Measurements from ENCODE around the gene IQCK.

DNA sequence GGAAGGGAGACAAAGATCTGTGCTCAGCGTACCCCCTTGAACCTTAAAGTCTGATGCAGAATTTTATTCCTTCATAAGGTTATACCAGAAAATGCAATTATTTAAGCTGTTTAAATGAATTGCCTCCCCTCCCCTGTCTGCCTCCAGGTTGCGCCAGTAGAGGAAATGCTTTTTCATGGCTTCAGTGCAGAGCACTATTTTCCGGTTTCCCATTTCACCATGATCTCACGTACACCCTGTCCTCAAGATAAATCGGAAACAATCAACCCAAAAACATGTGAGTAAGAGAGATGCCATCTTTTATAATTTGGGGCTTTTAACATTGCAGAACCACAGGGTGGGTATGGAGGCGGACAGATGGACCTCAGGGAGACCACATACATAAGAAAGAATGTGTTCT, 15.5 kb downstream of the IQCK start:
- TF ChIP-seq POLR2AphosphoS5 (IDR thresholded peaks at IDR 0.05) = no peak
- TF ChIP-seq, protein P1, sequence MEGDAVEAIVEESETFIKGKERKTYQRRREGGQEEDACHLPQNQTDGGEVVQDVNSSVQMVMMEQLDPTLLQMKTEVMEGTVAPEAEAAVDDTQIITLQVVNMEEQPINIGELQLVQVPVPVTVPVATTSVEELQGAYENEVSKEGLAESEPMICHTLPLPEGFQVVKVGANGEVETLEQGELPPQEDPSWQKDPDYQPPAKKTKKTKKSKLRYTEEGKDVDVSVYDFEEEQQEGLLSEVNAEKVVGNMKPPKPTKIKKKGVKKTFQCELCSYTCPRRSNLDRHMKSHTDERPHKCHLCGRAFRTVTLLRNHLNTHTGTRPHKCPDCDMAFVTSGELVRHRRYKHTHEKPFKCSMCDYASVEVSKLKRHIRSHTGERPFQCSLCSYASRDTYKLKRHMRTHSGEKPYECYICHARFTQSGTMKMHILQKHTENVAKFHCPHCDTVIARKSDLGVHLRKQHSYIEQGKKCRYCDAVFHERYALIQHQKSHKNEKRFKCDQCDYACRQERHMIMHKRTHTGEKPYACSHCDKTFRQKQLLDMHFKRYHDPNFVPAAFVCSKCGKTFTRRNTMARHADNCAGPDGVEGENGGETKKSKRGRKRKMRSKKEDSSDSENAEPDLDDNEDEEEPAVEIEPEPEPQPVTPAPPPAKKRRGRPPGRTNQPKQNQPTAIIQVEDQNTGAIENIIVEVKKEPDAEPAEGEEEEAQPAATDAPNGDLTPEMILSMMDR (IDR thresholded peaks at IDR 0.05) = no peak
